Medulla oblongata (tissue), 1 donor: ENCODE measurements around the gene FAT1.
"Not testable (repeated sequence)": the region's sequence is repeated elsewhere in the genome, so short reads cannot be mapped to it uniquely, and the experiment has no call there.

Experiments used
- DNase-seq: peaks from one replicate; pipeline ENCODE4 v3.0.0-alpha.2; 2015; ENCODE audit errors: extremely low spot score

FAT1 gene, protein sequence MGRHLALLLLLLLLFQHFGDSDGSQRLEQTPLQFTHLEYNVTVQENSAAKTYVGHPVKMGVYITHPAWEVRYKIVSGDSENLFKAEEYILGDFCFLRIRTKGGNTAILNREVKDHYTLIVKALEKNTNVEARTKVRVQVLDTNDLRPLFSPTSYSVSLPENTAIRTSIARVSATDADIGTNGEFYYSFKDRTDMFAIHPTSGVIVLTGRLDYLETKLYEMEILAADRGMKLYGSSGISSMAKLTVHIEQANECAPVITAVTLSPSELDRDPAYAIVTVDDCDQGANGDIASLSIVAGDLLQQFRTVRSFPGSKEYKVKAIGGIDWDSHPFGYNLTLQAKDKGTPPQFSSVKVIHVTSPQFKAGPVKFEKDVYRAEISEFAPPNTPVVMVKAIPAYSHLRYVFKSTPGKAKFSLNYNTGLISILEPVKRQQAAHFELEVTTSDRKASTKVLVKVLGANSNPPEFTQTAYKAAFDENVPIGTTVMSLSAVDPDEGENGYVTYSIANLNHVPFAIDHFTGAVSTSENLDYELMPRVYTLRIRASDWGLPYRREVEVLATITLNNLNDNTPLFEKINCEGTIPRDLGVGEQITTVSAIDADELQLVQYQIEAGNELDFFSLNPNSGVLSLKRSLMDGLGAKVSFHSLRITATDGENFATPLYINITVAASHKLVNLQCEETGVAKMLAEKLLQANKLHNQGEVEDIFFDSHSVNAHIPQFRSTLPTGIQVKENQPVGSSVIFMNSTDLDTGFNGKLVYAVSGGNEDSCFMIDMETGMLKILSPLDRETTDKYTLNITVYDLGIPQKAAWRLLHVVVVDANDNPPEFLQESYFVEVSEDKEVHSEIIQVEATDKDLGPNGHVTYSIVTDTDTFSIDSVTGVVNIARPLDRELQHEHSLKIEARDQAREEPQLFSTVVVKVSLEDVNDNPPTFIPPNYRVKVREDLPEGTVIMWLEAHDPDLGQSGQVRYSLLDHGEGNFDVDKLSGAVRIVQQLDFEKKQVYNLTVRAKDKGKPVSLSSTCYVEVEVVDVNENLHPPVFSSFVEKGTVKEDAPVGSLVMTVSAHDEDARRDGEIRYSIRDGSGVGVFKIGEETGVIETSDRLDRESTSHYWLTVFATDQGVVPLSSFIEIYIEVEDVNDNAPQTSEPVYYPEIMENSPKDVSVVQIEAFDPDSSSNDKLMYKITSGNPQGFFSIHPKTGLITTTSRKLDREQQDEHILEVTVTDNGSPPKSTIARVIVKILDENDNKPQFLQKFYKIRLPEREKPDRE (N-terminal part only)

DNA sequence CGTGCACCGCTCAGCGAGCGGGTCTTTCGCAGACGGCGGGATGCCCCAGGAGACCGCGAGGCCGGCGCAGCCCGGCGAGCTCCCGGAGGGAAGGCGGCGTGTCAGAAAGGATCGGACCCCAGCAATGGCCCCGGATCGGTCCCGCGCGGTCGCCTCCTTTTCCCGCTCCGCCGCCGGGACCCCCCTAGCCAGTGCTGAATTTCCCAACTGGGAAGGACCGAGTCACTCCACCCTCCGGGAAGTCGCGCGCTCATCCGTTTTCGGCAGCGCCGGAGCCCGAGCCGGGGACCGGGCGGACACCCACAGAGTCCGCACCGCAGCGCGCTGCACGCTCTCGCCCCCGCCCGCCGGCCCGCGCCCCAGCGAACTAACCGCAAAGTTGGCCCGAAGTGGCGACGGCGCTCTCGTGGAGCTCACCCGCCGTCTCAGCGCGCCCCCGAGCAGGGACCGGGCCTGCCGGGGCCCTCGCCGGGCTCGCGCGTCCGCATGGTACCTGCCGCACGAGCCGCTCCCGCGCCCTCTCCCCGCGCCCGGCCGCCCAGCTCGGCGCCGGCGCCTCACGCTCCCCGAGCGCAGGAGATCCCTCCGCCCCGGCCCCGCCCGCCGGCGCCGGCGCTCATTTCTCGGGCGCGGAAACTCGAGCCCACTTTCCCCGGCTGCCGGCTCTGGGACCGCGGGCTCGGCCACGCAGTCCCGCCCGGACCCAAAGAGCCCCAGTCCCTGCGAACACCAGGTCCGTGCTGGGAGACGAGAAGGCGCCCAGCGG, at the start of gene FAT1:
Gene FAT1, minus strand, starts transcription at position 565 of the 766 bp plus-strand sequence. CDS start 14,029 bp downstream, outside the sequence.
- peak; percentile 64 for DNase-seq

- no peak for DNase-seq
These were observed 49.4 kb upstream of the FAT1 start for GRCh38 chr4:186772936-186773487.

GRCh38 chr4:186771624-186772023, 48.0 kb upstream of the FAT1 start:
- DNase-seq: no peak

- DNase-seq: no peak
These were observed 47.0 kb upstream of the FAT1 start for GRCh38 chr4:186770481-186771175.

- no peak for DNase-seq
These were observed 44.1 kb upstream of the FAT1 start for GRCh38 chr4:186767794-186768193.

GRCh38 chr4:186765673-186766546, 42.3 kb upstream of the FAT1 start:
- no peak for DNase-seq

DNA sequence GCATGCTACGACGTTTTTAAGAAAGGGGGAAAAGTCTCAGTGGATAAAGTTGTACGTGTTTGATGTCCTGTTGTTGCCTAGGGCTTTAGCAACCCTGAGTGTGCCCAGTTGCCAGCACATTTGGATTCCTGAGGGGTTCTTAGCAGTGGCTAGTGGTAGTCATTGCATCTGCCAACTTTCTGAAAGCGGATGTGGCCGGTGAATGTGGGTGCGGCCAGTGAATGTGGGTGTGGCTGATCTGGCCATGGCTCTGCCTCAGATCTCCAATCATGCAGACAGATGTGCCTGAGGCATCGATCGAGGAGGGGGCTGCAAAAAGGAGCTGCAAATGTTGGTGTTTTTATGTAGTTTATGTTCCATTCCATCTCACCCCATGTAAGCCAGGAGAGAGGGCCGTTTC, 41.5 kb upstream of the FAT1 start:
- DNase-seq: no peak

DNA sequence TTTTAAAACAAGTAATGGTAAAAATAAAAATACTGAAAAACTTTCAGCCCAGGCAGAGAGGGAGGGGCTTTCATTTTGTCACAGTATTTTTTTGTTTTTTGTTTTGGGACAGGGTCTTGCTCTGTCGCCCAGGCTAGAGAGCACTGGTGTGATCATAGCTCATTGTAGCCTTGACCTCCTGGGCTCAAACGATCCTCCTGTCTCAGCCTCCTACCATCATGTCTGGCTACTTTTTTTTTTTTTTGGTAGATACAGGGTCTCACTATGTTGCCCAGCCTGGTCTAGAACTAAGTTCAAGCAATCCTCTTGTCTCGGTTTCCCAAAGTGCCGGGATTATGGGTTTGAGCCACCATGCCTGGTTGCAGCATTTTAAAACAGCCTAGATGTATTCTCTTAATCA, 40.8 kb upstream of the FAT1 start:
- no peak for DNase-seq

- DNase-seq: no peak
These were observed 39.2 kb upstream of the FAT1 start for GRCh38 chr4:186762865-186763264.

GRCh38 chr4:186762361-186762760, 38.7 kb upstream of the FAT1 start:
- no peak for DNase-seq

GRCh38 chr4:186761956-186762355, 38.3 kb upstream of the FAT1 start:
- DNase-seq: not testable (repeated sequence)

GRCh38 chr4:186761393-186761792, 37.7 kb upstream of the FAT1 start:
- DNase-seq: peak; percentile 40

DNA sequence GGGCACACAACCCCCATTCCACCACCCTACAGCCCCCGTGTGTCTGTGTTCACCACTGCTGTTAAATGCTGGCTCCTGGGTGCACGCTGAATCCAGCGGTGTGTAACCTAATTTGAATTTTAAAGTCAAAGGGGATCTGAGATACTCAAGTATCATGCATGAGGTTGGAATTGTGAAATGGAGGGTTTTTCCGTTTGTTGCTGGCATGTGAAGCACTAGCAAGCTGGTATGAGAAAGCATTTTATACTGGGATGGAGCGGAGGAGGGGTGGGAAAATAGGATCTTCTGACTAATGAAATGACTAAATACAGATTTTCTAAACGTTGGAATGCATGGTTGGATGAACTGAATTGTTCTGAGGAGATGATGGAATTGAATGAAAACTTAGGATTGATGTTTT, 36.9 kb upstream of the FAT1 start:
- DNase-seq: no peak

DNA sequence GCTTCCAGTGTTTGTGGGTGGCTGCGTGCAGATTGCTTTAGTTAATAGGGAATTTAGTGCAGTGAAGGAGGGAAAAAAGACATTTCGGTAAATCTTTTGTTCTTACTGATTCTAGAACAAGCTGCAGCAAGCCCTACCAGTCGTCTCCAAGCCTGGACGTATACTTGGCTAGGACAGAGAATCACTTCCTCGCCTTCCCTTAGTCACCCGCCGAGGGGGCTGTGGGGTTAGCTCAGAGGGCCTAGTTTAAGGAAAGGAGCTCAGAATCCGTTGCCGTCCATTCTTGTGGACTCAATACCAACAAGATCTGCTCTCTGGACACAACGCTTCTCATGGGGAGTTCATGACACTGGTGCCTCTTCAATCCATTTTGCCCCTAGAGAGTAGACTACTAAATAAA, 36.3 kb upstream of the FAT1 start:
- DNase-seq: no peak

- no peak for DNase-seq
These were observed 35.5 kb upstream of the FAT1 start for GRCh38 chr4:186758929-186759682.

DNA sequence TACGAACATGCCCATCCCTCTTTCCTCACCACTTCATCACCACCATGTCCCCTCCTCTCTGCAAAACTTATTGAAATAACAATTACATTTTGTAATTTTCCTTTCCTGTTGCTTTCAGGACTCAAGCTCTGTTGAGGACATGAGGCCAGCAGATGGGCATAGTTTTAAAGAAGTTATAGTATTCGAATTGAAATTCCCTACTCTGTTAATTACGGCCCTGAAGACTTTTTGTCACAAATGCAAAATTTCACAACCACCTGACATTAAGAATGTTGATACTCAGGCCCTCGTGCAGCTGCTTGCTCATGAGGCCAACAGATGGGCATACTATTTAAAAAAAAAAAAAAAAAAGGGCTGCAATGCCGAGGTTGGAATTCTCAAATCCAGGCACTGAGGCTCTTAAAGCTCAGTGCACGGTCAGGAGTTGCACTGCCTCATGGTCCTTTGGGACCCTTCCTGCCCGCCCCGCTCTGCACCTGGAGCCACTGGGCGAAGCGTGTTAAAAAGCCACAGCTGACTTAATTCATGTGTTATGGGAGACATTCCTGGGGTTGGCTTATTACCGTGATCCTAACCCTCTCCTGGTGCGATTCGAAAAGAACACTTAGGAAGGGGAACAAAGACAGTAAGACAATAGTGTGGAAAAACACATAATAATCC, 34.2 kb upstream of the FAT1 start:
- no peak for DNase-seq

DNA sequence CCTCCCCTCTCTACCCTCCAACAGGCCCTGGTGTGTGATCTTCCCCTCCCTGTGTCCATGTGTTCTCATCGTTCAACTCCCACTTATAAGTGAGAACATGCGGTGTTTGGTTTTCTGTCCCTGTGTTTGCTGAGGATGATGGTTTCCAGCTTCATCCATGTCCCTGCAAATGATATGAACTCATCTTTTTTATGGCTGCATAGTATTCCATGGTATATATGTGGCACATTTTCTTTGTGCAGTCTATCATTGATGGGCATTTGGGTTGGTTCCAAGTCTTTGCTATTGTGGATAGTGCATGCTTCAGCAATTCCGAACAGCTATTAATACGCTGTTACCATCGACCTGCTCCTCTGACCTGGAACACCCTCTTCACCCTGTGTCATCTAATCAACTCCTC, 32.9 kb upstream of the FAT1 start:
- not testable (repeated sequence) for DNase-seq
